ENCODE data around the gene GCFC2. TPM values are rescaled to one million over a fixed set of nuclear protein-coding genes. Genes with fewer than 3 reads are reported as not detected.

Gene GCFC2
- total RNA-seq, 1 donor from 2014 or later, result 12.7 TPM

DNA sequence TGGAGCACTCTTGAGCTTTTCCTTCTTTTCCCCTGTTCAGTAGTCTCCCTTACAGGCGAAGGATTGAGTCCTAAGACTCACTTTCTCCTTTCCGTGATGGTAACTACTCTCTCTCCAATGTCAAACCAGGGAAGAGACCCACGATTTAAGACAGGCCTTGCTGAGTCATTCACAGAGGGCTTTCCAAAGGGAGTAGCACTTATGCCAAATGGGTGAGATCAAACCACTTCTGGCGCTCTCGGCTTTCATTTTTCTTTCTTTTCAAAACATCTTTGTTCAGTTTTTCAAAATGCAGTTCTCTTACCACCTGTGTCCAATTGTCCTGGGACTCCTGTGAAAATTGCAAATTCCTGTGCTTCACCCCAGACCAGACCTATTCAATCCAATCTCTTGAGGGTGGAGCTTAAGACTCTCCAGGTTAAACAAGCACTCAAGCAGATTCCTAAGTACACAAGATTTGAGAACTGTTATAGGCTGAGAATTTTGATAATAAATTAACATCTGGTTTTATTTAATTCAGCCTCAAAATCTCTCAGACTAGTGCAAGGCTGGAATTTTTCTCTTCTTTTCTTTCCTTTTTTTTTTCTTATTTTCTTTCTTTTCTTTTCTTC lies 78.5 kb downstream of the GCFC2 start:
- Histone ChIP-seq H3K27ac (no peak overlapping the region), H3K9me3 (no peaks in the 10 kb centered on the region), H3K27me3 (ENCODE audit: low read depth) (no peaks in the 10 kb centered on the region), H3K36me3 (no peaks in the 10 kb centered on the region), H3K4me1 (no peaks in the 10 kb centered on the region), H3K4me3 (no peak overlapping the region)
- ATAC-seq, result peak; percentile 25 to 70
- intact Hi-C loops (cut with DNase I), result no loop called here
- no peak for DNase-seq
- TF ChIP-seq, protein P1, sequence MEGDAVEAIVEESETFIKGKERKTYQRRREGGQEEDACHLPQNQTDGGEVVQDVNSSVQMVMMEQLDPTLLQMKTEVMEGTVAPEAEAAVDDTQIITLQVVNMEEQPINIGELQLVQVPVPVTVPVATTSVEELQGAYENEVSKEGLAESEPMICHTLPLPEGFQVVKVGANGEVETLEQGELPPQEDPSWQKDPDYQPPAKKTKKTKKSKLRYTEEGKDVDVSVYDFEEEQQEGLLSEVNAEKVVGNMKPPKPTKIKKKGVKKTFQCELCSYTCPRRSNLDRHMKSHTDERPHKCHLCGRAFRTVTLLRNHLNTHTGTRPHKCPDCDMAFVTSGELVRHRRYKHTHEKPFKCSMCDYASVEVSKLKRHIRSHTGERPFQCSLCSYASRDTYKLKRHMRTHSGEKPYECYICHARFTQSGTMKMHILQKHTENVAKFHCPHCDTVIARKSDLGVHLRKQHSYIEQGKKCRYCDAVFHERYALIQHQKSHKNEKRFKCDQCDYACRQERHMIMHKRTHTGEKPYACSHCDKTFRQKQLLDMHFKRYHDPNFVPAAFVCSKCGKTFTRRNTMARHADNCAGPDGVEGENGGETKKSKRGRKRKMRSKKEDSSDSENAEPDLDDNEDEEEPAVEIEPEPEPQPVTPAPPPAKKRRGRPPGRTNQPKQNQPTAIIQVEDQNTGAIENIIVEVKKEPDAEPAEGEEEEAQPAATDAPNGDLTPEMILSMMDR (IDR thresholded peaks at IDR 0.05), result no peak

DNA sequence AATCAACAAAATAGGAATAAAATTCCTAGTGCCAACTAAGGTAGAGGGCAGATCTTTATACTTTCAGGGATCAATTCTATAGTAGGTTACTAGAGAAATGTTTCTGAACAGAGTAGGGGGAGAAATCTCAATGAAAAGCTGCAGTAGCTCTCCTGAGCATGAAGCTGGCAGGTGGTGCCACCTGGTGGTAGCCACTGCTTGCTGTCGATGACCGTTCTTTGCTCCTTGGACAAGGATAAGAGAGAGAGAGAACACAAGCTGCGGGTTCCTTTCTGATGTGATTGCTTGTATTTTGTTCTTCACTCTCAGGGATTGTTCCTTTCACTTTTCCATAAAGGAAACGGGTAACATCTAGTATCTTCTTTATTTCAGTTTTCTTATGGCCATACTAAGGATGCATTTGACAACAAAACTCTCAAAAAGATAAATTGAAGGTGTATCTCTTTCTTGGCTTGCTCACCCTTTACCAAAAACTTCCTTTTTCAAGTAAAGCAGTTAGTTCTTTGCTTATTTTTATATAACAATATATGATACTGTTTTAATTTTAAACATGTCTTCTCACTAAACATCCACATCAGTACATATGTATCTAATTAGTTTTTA lies 82.7 kb downstream of the GCFC2 start:
- ATAC-seq (peak; percentile 83 to 86), DNase-seq (peak; percentile 81)
- intact Hi-C loops (cut with DNase I), result no loop called here
- H3K4me1 ChIP-seq, result no peaks in the 10 kb centered on the region
- no peaks in the 10 kb centered on the region for H3K27me3 ChIP-seq (ENCODE audit: low read depth)
- H3K36me3 ChIP-seq, result no peaks in the 10 kb centered on the region
- TF ChIP-seq, protein P1 (IDR thresholded peaks at IDR 0.05), result peak; percentile 93
- H3K4me3 ChIP-seq, result no peak overlapping the region
- H3K27ac ChIP-seq, result no peak overlapping the region
- H3K9me3 ChIP-seq, result no peaks in the 10 kb centered on the region

DNA sequence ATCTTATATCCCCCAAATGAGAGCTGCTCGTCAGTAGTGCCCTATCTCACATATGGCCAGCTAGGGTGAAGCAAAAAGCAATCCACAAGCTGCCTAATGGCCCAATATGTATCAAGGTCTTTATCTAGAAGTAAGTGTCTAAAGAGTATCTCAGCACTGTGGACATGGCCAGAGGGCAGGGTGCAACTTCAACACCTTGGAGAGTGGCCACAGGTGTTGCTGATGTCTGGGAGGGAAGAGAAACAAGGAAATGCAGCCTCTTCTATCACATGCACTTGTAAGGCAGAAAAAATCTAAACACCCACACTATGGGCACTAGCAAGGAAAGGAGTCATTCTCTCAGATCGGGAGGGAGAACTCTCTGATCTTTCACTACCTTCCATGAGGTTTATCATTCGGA lies 87.8 kb downstream of the GCFC2 start:
- no peaks in the 10 kb centered on the region for H3K36me3 ChIP-seq
- no peaks in the 10 kb centered on the region for H3K27me3 ChIP-seq (ENCODE audit: low read depth)
- intact Hi-C loops (cut with DNase I), result no loop called here
- H3K4me3 ChIP-seq, result no peak overlapping the region
- TF ChIP-seq, protein P1 (IDR thresholded peaks at IDR 0.05), result no peak
- H3K4me1 ChIP-seq, result no peaks in the 10 kb centered on the region
- no peaks in the 10 kb centered on the region for H3K9me3 ChIP-seq
- no peak for DNase-seq
- H3K27ac ChIP-seq, result no peak overlapping the region
- ATAC-seq, result no peak

DNA sequence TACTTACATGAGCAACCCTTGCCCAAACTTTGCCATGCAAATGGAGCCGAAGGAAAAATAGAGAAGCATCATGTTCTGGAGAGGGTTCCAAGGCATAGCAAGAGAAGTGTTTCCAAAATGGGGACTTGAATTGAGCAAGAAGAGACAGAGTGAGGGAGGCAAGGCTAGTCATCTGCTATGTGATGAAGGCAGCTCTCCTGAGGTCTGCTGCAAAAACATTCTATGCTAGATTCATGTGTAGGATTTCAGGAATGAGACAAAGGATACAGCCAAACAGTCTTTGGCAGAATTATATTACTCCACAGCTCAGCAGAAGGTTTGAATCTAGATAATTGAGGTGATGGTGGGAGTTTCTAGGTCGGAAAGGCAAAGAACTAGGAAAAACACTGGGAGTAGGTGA lies 88.2 kb downstream of the GCFC2 start:
- TF ChIP-seq, protein P1 (IDR thresholded peaks at IDR 0.05), result no peak
- Histone ChIP-seq H3K27ac (no peak overlapping the region), H3K9me3 (no peaks in the 10 kb centered on the region), H3K4me3 (no peak overlapping the region), H3K27me3 (ENCODE audit: low read depth) (no peaks in the 10 kb centered on the region), H3K4me1 (no peaks in the 10 kb centered on the region), H3K36me3 (no peaks in the 10 kb centered on the region)
- intact Hi-C loops (cut with DNase I), result no loop called here
- no peak for ATAC-seq
- DNase-seq, result no peak

DNA sequence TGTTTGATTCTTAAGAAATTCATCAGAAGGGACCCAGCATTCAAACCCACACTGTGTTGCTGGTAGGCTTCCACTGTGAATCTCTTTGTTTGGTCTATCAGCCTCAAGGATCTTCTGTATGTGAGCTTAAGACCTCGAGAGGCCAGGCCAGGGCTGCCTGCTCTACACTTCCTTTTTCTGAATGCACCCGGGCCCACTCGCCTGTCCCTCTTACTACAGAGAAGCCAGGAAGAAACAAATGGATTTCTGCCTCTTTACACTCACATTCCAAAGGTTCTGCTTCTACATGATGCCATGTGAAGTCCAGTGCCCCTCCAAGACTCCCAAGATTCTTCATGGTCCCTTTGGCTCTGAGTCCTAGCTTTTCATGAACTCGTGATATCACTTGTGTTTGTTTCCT lies 89.5 kb downstream of the GCFC2 start:
- H3K9me3 ChIP-seq, result no peaks in the 10 kb centered on the region
- no peak overlapping the region for H3K4me3 ChIP-seq
- no peaks in the 10 kb centered on the region for H3K4me1 ChIP-seq
- no peak overlapping the region for H3K27ac ChIP-seq
- DNase-seq (no peak), ATAC-seq (no peak)
- no peaks in the 10 kb centered on the region for H3K36me3 ChIP-seq
- no peaks in the 10 kb centered on the region for H3K27me3 ChIP-seq (ENCODE audit: low read depth)
- TF ChIP-seq, protein P1 (IDR thresholded peaks at IDR 0.05), result no peak
- intact Hi-C loops (cut with DNase I), result no loop called here
